GM12873 (cell line): ENCODE data around the gene VSTM2L.

Experiments
- TF ChIP-seq, protein P1 (sequence below): IDR thresholded peaks from 2 replicates; pipeline ENCODE4 v1.5.1; 2012; ENCODE audit warnings: low read depth, mild to moderate bottlenecking, moderate library complexity, low read length, control low read depth; ENCODE audit not compliant: insufficient read depth; ENCODE audit errors: missing control alignments

Gene VSTM2L

GRCh38 chr20:37971561-37972127 is 68.7 kb downstream of the VSTM2L start:
- TF ChIP-seq, protein P1, sequence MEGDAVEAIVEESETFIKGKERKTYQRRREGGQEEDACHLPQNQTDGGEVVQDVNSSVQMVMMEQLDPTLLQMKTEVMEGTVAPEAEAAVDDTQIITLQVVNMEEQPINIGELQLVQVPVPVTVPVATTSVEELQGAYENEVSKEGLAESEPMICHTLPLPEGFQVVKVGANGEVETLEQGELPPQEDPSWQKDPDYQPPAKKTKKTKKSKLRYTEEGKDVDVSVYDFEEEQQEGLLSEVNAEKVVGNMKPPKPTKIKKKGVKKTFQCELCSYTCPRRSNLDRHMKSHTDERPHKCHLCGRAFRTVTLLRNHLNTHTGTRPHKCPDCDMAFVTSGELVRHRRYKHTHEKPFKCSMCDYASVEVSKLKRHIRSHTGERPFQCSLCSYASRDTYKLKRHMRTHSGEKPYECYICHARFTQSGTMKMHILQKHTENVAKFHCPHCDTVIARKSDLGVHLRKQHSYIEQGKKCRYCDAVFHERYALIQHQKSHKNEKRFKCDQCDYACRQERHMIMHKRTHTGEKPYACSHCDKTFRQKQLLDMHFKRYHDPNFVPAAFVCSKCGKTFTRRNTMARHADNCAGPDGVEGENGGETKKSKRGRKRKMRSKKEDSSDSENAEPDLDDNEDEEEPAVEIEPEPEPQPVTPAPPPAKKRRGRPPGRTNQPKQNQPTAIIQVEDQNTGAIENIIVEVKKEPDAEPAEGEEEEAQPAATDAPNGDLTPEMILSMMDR = no peak

- TF ChIP-seq, protein P1 = no peak
Measured at GRCh38 chr20:37972256-37973058, 69.5 kb downstream of the VSTM2L start.

GRCh38 chr20:37973059-37973910 is 70.4 kb downstream of the VSTM2L start:
- TF ChIP-seq, protein P1 = no peak

DNA sequence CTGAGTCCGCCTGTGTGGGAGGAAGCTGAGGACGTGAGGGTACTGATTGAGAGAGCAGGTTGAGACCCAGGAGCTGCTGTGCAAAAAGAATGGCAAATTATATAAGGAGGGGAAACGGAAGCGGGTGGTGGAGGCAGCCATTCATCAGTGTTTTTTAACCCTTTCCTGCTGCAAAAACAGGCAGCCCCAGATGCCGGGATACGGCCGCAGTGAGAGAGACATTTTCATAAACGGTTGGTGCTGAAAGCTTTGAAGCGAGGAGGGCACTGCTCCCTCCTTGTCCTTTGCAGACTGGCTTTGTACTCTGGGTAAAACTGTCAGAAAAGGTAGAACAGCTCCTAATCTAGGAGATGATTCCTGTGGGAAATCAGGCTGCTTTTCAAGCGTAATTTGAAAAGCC is 74.0 kb downstream of the VSTM2L start:
- TF ChIP-seq, protein P1 = no peak

DNA sequence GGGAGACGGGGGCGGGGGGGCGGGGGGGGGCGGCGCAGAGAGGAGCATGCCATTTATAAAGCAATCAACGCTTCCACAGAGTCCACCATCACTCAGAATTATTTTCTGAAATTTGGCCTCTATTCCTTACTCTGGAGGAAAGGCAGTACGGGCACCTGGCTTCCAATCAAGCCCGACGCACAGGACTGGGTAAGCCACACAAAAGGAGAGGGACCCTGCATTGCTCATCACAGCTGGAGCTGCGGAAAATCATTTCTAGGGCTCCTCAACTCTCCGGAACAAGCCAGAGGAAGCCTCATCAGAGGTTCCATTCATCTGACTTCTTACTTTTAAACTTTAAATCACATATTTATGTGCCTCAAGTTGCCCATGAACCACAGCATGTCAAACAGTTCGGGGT is 74.4 kb downstream of the VSTM2L start:
- TF ChIP-seq, protein P1 = no peak

DNA sequence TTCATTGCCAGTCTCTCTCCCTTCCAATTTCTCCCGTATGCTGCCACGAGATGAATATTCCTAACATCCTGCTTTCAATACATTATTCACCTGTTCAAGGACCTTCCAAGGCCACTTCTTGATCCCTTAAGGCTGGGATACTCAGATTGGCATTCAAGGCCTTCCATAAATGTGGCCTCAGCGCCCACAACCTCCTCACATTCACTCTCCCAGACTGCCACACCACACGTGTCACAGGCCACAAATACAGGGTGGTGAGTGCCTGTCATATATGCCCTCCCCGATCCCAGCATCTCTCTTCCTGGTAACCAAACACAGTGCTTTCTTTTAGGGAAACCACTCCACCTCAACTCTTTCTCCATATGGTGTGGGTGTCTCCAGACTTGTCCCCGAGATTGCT is 74.9 kb downstream of the VSTM2L start:
- TF ChIP-seq, protein P1 = no peak
